Fibroblast of lung (primary cell): ENCODE measurements around the gene HLA-DOA. TPM values are rescaled to one million over a fixed set of nuclear protein-coding genes. Genes with fewer than 3 reads are reported as not detected.

Experiments used
- DNase-seq, 2 donors: peaks; one replicate each; pipeline versions ENCODE4 v3.0.0 to v3.0.0-alpha.2; 2010; ENCODE audit warnings: low read depth in 2 of 2
- H2AFZ ChIP-seq: 2 replicates; pipeline ENCODE4 v1.5.1; 2012; ENCODE audit warnings: low read length, control low read depth, inconsistent platforms
- H3K27ac ChIP-seq: 2 replicates; pipeline ENCODE4 v1.5.1; 2011; ENCODE audit warnings: low read length, control low read depth; ENCODE audit not compliant: insufficient read depth
- H3K27me3 ChIP-seq: 2 replicates; pipeline ENCODE4 v1.5.1; 2011; ENCODE audit warnings: mild to moderate bottlenecking, low read length; ENCODE audit not compliant: control insufficient read depth, insufficient read depth
- H3K36me3 ChIP-seq: 2 replicates; pipeline ENCODE4 v1.5.1; 2011; ENCODE audit warnings: low read length; ENCODE audit not compliant: control insufficient read depth, insufficient read depth
- H3K4me1 ChIP-seq: 2 replicates; pipeline ENCODE4 v1.5.1; 2011; ENCODE audit warnings: low read length; ENCODE audit not compliant: control insufficient read depth, insufficient read depth; ENCODE audit errors: extremely low read depth
- H3K4me2 ChIP-seq: 2 replicates; pipeline ENCODE4 v1.5.1; 2011; ENCODE audit warnings: low read length, control low read depth; ENCODE audit not compliant: insufficient read depth; ENCODE audit errors: extremely low read depth
- H3K4me3 ChIP-seq, 4 experiments: fragments of 200-600 bp in 1 of 4; sonication (generic) in 1 of 4; replicated peaks in 1 of 4; 2 replicates each; pipeline ENCODE4 v1.5.1; 2011 to 2016; ENCODE audit warnings: low read length in 4 of 4, low read depth in 3 of 4, mild to moderate bottlenecking in 3 of 4, control low read depth in 2 of 4, inconsistent platforms in 1 of 4, mixed read lengths in 1 of 4; ENCODE audit not compliant: insufficient read depth in 1 of 4; ENCODE audit errors: control extremely low read depth in 1 of 4
- H3K79me2 ChIP-seq: 2 replicates; pipeline ENCODE4 v1.5.1; 2012; ENCODE audit warnings: mild to moderate bottlenecking, low read length, inconsistent platforms; ENCODE audit not compliant: control insufficient read depth, insufficient read depth
- H3K9ac ChIP-seq: 2 replicates; pipeline ENCODE4 v1.5.1; 2011; ENCODE audit warnings: mild to moderate bottlenecking, low read length, control low read depth; ENCODE audit not compliant: insufficient read depth
- H3K9me3 ChIP-seq: 2 replicates; pipeline ENCODE4 v1.5.1; 2012; ENCODE audit warnings: low read depth, low read length; ENCODE audit not compliant: control insufficient read depth, insufficient read depth
- H4K20me1 ChIP-seq: 2 replicates; pipeline ENCODE4 v1.5.1; 2011; ENCODE audit warnings: low read length; ENCODE audit not compliant: control insufficient read depth, insufficient read depth; ENCODE audit errors: extremely low read depth
- CTCF ChIP-seq, 2 donors: IDR thresholded peaks in 1 of 2; conservative IDR thresholded peaks in 1 of 2; 1 replicate in 1 of 2; 2 replicates in 1 of 2; pipeline ENCODE4 v1.5.1; 2011 to 2012; ENCODE audit warnings: low read length in 2 of 2, control low read depth in 1 of 2, inconsistent platforms in 1 of 2, low read depth in 1 of 2, mild to moderate bottlenecking in 1 of 2
- EZH2 ChIP-seq: IDR thresholded peaks from 2 replicates; pipeline ENCODE4 v1.5.1; 2012; ENCODE audit warnings: low read length, control low read depth, mild to moderate bottlenecking; ENCODE audit errors: missing control alignments
- polyA plus RNA-seq, 2 donors: library from polyadenylated mRNA; depleted of rRNA in 1 of 2; stranded (reverse) in 1 of 2; unstranded in 1 of 2; fragments of >200 nt; gene quantifications; 2 replicates each; pipeline ENCODE4 v1.2.1, GENCODE V29; 2011 to 2012; ENCODE audit warnings: missing spikeins in 1 of 2
- total RNA-seq: library from RNA; depleted of rRNA; stranded (reverse); fragments of >200 nt; gene quantifications from 2 replicates; pipeline ENCODE4 v1.2.1, GENCODE V29; 2014

HLA-DOA gene
- total and polyA plus RNA-seq, 2 donors (not counting 1 experiment from before 2014, with no cell fraction given) = not detected

DNA sequence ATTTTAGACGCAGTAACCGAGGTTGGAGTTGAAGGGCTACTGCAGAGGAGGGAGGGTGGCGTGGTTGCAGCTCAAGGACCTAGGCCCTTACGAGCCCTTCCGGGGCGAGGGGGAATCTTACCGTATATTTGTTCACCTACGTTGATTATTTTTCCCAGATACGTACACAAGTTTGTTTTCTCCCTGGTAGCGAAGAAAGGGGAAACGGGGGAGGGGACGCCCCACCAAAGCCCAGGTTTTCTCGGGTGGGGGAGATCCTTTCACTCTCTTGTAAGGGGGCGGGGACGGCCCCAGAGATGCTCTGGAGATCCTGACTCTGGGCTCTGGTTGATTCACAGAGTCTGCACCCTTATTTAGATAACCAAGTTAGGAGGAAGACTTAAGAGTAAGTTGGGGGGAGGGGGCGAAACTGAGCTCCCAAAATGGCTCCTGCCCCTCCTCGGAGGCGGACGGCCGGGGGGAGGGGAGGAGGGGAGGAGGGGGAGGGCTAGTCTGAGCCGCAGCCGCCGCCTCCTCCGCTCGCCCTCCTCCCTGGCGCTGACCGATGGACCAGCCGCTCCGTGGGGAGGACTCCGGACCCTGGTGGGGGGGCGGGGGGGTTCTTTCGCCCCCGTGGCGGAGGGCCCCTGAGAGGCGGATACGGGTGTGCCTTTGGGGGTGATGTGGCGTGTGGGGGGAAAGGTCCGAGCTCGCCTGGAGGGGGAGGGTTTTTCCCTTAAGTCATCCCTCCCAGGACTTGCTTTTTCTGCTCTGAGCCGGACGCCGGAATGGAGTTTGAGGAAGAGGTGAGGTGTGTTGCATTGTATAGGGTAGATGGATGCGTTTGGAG lies 38.8 kb downstream of the HLA-DOA start:
- Histone ChIP-seq H3K4me3 (peak overlapping the region; percentile 72 to 96 (median 79)), H3K4me1 (peaks cover 12% of the 10 kb centered on the region), H3K36me3 (peaks cover 17% of the 10 kb centered on the region), H2AFZ (no peak overlapping the region), H3K4me2 (peak overlapping the region; percentile 92), H3K79me2 (peaks cover 44% of the 10 kb centered on the region), H4K20me1 (peaks cover 14% of the 10 kb centered on the region), H3K27me3 (no peaks in the 10 kb centered on the region), H3K9me3 (no peaks in the 10 kb centered on the region), H3K9ac (peak overlapping the region; percentile 97), H3K27ac (peak overlapping the region; percentile 100)
- TF ChIP-seq EZH2 = no peak
- TF ChIP-seq CTCF (conservative IDR thresholded peaks at IDR 0.05 in 1 of 2, IDR thresholded peaks at IDR 0.05 in 1 of 2; ENCODE audit: low read depth in 1 of 2, low read length in 2 of 2) = no peak
- DNase-seq = peak; percentile 92 to 93

GRCh38 chr6:32969685-32970412 lies 39.5 kb downstream of the HLA-DOA start:
- Histone ChIP-seq H3K4me3 (peak overlapping the region; percentile 72 to 85 (median 76)), H3K9me3 (no peaks in the 10 kb centered on the region), H3K79me2 (peaks cover 36% of the 10 kb centered on the region), H3K27me3 (no peaks in the 10 kb centered on the region), H2AFZ (no peak overlapping the region), H3K9ac (peak overlapping the region; percentile 97), H4K20me1 (peaks cover 8% of the 10 kb centered on the region), H3K4me1 (peaks cover 13% of the 10 kb centered on the region), H3K4me2 (peak overlapping the region; percentile 92), H3K36me3 (peaks cover 16% of the 10 kb centered on the region), H3K27ac (peak overlapping the region; percentile 100)
- TF ChIP-seq EZH2 = no peak
- peak; percentile 22 to 28 for TF ChIP-seq CTCF (conservative IDR thresholded peaks at IDR 0.05 in 1 of 2, IDR thresholded peaks at IDR 0.05 in 1 of 2; ENCODE audit: low read depth in 1 of 2, low read length in 2 of 2)
- peak; percentile 96 to 97 for DNase-seq
